Measurements from ENCODE around the gene TMEM201.

Gene TMEM201

DNA sequence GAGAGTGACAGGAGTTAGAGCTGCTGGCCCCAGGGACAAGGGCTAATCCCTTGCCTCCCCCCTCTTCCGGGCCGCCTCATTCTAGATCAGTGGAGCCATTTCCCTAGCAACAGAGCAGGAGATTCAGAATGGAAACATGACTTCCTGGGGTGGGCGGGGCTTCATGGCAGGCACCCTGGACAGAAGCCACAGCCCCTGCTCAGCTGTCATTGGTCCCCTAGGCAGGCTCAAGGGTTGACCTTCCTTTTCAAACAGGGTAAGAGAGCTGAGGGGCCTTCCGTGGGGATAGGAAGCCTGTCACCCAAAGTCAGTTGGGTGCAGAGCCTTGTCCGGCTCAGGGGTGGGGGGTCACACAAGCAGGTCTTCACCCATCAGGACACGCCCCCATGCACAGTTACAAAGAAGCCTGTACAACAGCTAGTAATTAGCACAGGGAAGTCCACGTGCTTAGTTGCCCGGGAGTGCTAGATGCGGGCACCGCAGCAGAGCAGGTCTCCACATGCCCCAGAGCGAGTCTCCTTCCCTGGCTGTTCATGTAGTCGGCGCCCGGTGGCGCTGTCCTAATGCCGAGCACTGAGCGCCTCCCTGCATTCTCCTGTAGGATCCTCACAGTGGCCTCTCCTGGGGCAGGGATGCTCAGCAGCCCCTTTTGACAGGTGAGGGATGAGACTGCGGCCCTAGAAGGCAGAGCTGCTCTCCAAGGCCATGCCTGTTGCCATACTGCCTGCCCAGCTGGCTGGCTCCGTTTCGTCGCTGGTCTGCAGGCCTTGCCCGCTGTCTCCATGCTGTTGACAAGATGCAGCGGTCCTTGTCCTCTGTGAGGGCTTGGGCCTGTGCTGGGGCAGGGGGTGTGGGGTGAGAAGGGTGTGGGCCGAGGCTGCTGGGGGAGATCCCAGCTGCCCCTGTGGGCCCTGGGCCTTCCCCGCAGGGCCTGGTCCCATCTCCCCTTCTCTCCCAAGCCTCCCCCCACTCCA is 5.1 kb downstream of the TMEM201 start (continued):
- TF ChIP-seq ZFP3 (tag by site-specific recombination; IDR thresholded peaks at IDR 0.05; ENCODE audit: low read depth) (no peak), ZNF274 (IDR thresholded peaks at IDR 0.05; ENCODE audit: low read length) (no peak), ZNF274 (tag by site-specific recombination; IDR thresholded peaks at IDR 0.05; ENCODE audit: borderline replicate concordance) (no peak), ZNF692 (tag by site-specific recombination; IDR thresholded peaks at IDR 0.05) (no peak), ZNF600 (tag by site-specific recombination; IDR thresholded peaks at IDR 0.05) (no peak), ZNF561 (tag by site-specific recombination; IDR thresholded peaks at IDR 0.05; ENCODE audit: borderline replicate concordance) (no peak), PRDM1 (tag by site-specific recombination; IDR thresholded peaks at IDR 0.05) (no peak), ZFP37 (tag by site-specific recombination; IDR thresholded peaks at IDR 0.05) (no peak), ZNF23 (tag by site-specific recombination; IDR thresholded peaks at IDR 0.05; ENCODE audit: borderline replicate concordance) (no peak), INSM2 (tag by site-specific recombination; IDR thresholded peaks at IDR 0.05) (no peak), AEBP2 (tag by site-specific recombination; IDR thresholded peaks at IDR 0.05; ENCODE audit: borderline replicate concordance) (no peak), ZNF169 (tag by site-specific recombination; IDR thresholded peaks at IDR 0.05) (no peak), GLI2 (tag by site-specific recombination; IDR thresholded peaks at IDR 0.05; ENCODE audit: borderline replicate concordance, low read depth) (no peak), SP2 (tag by site-specific recombination; IDR thresholded peaks at IDR 0.05) (peak; percentile 79), ZNF837 (tag by site-specific recombination; IDR thresholded peaks at IDR 0.05) (no peak), ZBTB6 (tag by site-specific recombination; IDR thresholded peaks at IDR 0.05) (0 out of 2 replicates have a peak, but pooled peaks have one; percentile 12)

DNA sequence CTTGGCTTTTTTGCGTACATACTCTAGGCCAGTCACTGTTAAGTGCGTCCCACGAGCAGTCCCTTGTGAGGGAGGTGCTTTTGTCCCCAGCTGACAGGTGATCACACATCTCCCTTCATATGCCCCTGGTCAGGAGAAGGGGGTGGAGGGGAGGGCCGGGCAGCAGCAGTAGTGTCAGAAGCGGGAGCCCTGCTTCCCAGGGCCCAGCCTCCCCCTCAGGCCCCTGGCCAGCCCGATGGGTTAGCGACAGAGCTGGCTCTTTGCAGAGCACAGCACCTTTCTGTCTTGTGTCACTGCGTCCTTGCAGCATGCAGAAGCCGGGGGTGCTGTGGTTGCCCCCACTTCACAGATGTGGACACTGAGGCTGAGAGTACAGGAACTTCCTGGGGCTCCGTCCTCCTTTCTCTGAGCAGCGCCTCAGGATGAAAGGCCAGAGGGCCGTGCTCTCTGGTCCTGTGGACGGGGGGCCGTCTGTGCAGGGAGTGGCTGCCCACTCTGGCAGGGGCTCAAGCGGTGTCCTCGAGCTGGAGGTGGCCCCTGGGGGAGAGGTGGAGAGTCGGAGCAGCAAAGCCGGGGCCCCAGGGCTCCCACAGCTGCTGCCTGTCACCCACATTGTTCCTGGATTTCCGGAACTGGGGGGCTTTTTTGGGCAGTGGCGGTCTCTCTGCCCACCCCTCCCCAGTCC is 5.9 kb downstream of the TMEM201 start:
- Histone ChIP-seq H3K36me3 (ENCODE audit: control insufficient read depth in 2 of 2, insufficient read depth in 1 of 2, low read length in 2 of 2) (peaks cover 9 to 63% of the 10 kb centered on the region in 2 experiments; a peak in 2 of 3 replicates), H3K4me3 (ENCODE audit: low read depth, low read length) (no peak overlapping the region)
- CTCF ChIA-PET: interaction anchor here (0.6 to 0.7 kb wide), 2 partner anchors 13 to 79 kb away, joined by 3 read pairs; no protein-coding TSS in a partner anchor

More for the DNA sequence above, 5.9 kb downstream of the TMEM201 start:
- Histone ChIP-seq H3K9me3 (ENCODE audit: control insufficient read depth, insufficient read depth, low read depth, low read length) (no peaks in the 10 kb centered on the region), H3K4me1 (ENCODE audit: control insufficient read depth, insufficient read depth, low read length) (peaks cover 12% of the 10 kb centered on the region), H3K27ac (ENCODE audit: extremely low read depth, low read depth, low read length) (no peak overlapping the region)
- TF ChIP-seq ZNF391 (tag by site-specific recombination; IDR thresholded peaks at IDR 0.05; ENCODE audit: borderline replicate concordance, low read depth) (0 out of 2 replicates have a peak, but pooled peaks have one; percentile 17), ZSCAN5A (tag by site-specific recombination; IDR thresholded peaks at IDR 0.05) (no peak)
- POLR2A ChIA-PET: no interaction called here
